ENCODE results near the gene PRKACB.
A peak's percentile ranks its signal among the peaks of the same experiment; 100 is the strongest.
"Not testable (repeated sequence)": the region's sequence is repeated elsewhere in the genome, so short reads cannot be mapped to it uniquely, and the experiment has no call there.

The PRKACB gene

GRCh38 chr1:84271441-84272151 is 127.5 kb downstream of the PRKACB start:
- DNase-seq = peak; percentile 25

GRCh38 chr1:84272401-84272800 is 128.3 kb downstream of the PRKACB start:
- DNase-seq = no peak

- DNase-seq = no peak
These were observed 133.4 kb downstream of the PRKACB start for GRCh38 chr1:84277343-84278059.

GRCh38 chr1:84278905-84279304 is 134.8 kb downstream of the PRKACB start:
- no peak for DNase-seq

GRCh38 chr1:84280912-84281311 is 136.8 kb downstream of the PRKACB start:
- DNase-seq = no peak

- no peak for DNase-seq
These were observed 138.8 kb downstream of the PRKACB start for GRCh38 chr1:84282780-84283333.

- DNase-seq = no peak
These were observed 139.3 kb downstream of the PRKACB start for GRCh38 chr1:84283381-84283780.

GRCh38 chr1:84286071-84286470 is 142.0 kb downstream of the PRKACB start:
- DNase-seq = peak; percentile 31

- not testable (repeated sequence) for DNase-seq
These were observed 143.3 kb downstream of the PRKACB start for GRCh38 chr1:84287389-84287788.

All from fibroblast of upper back skin (primary cell).